ENCODE measurements around the gene NELL2.

DNA sequence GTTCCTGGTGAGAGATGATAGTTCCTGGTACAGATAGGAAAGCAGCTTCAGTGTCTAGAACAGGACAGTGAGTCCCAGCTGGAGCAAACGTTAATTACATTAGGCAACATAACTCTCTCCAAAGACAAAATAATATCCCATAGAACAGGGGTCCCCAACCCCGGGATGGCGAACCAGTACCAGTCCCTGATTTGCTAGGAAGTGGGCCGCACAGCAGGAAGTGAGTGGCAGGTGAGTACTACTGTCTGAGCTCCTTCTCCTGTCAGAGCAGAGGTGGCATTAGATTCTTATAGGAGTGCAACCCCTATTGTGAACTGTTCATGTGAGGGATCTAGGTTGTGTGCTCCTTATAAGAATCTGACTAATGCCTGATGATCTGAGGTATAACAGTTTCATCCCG lies 204.1 kb downstream of the NELL2 start:
- TF ChIP-seq, protein P1, sequence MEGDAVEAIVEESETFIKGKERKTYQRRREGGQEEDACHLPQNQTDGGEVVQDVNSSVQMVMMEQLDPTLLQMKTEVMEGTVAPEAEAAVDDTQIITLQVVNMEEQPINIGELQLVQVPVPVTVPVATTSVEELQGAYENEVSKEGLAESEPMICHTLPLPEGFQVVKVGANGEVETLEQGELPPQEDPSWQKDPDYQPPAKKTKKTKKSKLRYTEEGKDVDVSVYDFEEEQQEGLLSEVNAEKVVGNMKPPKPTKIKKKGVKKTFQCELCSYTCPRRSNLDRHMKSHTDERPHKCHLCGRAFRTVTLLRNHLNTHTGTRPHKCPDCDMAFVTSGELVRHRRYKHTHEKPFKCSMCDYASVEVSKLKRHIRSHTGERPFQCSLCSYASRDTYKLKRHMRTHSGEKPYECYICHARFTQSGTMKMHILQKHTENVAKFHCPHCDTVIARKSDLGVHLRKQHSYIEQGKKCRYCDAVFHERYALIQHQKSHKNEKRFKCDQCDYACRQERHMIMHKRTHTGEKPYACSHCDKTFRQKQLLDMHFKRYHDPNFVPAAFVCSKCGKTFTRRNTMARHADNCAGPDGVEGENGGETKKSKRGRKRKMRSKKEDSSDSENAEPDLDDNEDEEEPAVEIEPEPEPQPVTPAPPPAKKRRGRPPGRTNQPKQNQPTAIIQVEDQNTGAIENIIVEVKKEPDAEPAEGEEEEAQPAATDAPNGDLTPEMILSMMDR (IDR thresholded peaks at IDR 0.05): no peak
- no peak for TF ChIP-seq POLR2AphosphoS5 (IDR thresholded peaks at IDR 0.05)

All from upper lobe of left lung (tissue), 4 donors.